Activated naive CD4-positive, alpha-beta T cell treated with anti-CD3 and anti-CD28 coated beads, Interleukin-2, amount 50 U/mL, for 16 hours (primary cell): ENCODE measurements around the gene MS4A6E.
A peak's percentile ranks its signal among the peaks of the same experiment; 100 is the strongest.
"Not testable (repeated sequence)": the region's sequence is repeated elsewhere in the genome, so short reads cannot be mapped to it uniquely, and the experiment has no call there.

Experiments
- DNase-seq: peaks from one replicate; pipeline ENCODE4 v3.0.0-alpha.2; 2020

MS4A6E gene

DNA sequence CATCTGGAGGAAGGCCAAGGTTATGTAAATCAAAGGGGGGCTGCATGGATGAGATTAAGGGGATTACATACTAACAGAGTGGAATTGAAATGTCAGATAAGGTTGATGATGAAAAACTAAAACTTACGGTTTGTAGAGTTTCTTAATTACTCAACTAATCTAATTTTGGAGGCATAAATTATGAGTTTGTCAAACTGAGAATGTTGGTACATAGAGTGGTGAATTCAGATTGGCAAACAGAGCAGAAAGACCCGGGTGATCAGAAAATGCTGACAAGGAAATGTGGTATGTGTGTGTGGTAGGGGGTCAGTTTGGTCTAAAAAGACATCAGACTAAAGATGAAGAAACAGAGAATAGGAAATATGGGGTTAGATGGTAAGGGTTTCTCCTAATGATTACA, 11.0 kb downstream of the MS4A6E start:
- DNase-seq = no peak

DNA sequence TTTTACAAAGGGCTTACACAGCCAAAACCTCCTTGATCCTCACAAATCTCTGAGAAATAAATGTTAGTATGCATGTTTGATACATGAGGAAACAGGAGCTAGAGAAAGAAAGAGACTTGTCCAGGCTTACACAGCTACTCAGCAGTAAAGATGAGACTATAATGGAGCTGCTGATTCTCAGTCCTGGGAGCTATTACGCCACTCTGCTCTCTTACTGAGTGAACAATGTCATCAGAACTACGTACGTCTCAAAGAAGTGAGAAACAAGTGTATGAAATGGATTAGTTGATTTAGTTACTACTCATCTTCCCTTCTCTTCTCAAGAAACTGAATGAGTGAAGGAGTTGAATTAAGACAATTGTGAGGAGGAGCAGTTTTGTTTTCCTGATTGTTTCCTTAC, 12.3 kb downstream of the MS4A6E start:
- DNase-seq = no peak

DNA sequence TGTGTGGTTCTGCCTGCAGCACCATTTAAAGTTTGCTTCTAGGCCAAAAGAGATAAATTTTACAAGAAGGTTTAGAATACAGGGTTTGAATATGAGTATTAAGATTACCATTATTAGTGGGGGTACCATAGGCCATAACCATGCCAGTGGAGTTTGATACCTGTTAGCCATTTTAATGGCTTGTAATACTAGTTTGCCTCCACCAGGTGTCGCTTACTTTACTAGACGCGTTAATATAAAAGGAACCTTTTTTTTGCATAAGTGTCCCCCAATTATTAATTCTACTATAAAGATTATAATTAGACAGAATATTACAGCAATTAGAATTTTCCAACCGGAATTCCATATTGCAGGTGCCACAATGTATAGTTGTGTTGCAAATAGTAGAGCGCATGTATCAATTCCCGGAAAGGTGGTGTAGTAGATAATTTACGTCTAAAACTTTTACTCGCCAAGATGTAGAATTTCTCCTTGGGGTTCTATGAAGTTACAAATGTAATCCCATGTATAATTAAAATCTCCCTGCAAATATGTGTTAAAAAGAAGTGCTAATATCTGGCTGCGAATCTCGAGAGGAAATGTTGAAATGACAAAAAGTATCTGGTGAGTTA, 16.1 kb downstream of the MS4A6E start:
- DNase-seq = no peak

DNA sequence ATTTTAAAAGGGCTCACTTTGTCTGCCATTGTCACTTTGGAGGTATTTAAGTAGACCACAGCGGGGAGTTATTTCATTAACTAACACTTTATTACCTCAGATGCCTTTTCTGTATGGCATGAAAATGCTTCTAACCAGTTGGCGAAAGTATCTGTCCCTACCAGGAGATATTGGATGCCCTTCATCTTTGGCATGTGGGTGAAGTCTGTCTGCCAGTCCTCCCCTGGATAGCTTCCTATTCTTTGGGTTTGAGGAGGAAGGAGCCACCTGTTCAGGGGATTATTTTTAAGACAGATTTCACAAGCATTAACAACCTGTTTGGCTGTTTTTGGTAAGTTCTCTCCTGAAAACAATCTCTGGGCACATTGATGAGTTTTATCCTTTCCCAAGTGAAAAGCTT, 17.1 kb downstream of the MS4A6E start:
- DNase-seq = no peak

DNA sequence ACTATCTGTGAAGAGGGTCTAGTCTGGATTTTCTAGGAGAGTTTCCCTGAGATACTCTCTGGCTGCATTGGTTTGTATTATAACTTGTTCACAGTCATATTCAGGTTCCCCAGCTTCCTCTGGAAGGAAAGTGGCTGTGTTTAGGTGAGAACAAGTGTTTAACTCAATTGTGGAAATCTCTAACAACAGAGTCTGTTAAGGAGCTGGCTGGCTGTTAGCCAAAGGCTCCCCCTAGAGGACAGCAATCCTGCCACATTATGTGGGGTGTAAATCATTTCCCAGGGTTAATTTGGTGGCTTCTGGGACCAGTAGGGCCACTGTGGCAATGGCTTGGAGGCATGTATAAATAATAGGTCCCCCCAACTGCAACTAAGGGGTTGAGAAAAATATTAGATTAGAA, 18.4 kb downstream of the MS4A6E start:
- DNase-seq = no peak

DNA sequence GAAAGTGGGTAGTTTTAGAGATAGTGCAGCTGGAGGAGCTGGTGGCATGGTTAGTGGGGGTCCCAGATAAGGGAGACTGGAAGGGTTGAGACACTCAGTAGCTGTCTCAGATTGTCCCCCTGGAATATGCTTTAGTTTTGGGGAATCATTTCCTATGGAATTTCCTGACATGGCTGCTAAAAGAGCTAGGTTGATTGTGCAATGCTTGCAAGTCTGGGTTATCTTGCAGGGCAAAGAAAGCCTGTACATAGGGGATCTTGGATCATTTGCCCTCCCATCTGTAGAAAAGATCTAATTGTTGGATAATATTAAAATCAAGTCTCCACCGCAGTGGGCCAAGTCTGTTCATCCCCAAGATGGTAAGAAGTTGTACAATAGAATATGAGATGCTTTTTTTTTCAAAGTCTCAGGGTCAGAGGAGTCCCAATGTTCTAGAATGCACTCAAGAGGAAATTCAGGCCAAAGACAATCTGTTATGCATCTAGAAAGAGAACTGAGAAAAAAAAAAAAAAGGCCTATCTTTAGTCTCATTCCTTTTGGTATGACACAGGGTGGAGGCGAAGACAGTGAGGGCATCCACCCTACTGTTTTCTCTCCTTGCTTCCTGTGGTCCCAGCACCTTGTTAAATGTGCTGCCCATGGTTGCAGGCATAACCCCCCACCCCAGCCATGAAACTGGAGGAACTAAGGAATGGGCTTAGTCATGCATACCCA, 20.2 kb downstream of the MS4A6E start:
- DNase-seq = no peak

- no peak for DNase-seq
Observed at GRCh38 chr11:60348116-60348515, 21.1 kb downstream of the MS4A6E start.

- no peak for DNase-seq
Observed at GRCh38 chr11:60349990-60350389, 22.9 kb downstream of the MS4A6E start.

- no peak for DNase-seq
Observed at GRCh38 chr11:60357771-60358170, 30.7 kb downstream of the MS4A6E start.

- DNase-seq = no peak
Observed at GRCh38 chr11:60360621-60361020, 33.6 kb downstream of the MS4A6E start.

GRCh38 chr11:60362241-60362640, 35.2 kb downstream of the MS4A6E start:
- DNase-seq = no peak

GRCh38 chr11:60363542-60364470, 36.8 kb downstream of the MS4A6E start:
- DNase-seq = peak; percentile 41

- DNase-seq = not testable (repeated sequence)
Observed at GRCh38 chr11:60366262-60366904, 39.3 kb downstream of the MS4A6E start.

- no peak for DNase-seq
Observed at GRCh38 chr11:60367009-60367408, 40.0 kb downstream of the MS4A6E start.

- no peak for DNase-seq
Observed at GRCh38 chr11:60367896-60368295, 40.8 kb downstream of the MS4A6E start.

DNA sequence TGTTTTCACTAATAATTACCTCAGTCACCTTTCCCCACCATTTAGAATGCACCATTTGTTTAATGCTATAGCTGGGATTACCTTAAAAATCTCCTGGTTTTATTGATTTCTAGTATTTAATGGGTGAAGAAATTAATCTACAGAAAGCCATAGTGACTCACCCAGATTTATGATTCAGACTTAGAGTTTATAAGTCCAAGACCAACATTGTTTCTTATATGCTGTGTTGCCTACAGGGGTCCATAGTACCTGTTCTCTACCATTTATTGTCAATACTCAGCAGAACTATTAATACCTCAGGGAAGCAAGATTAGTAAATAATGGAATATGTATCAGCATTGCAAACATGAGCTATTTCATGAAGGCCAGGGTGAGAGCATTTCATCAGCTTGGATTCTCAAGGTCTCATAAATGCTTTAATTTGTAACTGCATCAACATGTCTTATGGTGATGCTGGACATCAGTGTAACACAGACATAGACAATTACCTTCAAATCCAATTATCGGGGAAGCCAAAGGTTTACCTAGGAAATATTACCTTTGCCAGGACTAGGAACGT, 43.3 kb downstream of the MS4A6E start:
- no peak for DNase-seq

DNA sequence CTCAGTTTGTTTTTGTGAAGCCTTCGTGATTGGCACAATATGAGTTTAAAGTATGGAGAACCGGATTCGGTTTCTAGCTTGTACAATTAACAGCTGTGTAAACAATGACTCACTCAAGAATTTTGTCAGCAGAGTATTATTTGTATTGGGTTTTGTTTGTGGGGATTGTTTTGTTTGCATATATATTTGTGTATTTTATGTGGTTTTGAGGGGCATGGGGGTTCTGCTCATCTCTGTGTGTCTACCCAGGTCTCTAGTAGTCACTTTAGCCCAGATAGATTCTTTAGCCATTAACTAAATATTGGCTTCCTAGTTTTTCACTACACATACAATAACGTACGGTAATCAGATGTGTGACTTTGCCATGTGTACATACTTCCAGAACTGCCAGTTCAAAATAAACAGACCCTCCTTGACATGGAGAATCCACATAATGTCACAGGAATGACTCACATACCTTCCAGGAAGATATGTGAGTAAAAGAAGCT, 43.8 kb downstream of the MS4A6E start:
- DNase-seq = no peak

DNA sequence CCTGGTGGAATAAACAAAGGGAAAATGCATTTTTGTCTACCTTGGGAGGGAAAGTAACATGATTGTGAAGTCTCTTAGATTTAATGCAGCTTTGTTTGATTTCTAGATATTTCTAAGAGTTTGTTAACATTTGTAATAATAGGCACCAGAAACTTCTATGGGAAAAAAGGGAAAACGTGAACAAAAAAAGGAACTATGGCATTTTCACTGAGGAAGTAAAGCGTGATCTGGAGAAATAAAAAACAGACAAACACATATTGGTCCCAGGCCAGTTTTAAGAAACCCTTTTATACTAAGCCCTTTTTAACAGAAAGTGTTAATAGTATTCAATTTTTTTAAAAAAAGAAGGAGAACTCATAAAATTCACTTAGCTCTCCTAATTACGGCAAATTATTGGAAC, 44.3 kb downstream of the MS4A6E start:
- no peak for DNase-seq

- no peak for DNase-seq
Observed at GRCh38 chr11:60371854-60372253, 44.8 kb downstream of the MS4A6E start.

DNA sequence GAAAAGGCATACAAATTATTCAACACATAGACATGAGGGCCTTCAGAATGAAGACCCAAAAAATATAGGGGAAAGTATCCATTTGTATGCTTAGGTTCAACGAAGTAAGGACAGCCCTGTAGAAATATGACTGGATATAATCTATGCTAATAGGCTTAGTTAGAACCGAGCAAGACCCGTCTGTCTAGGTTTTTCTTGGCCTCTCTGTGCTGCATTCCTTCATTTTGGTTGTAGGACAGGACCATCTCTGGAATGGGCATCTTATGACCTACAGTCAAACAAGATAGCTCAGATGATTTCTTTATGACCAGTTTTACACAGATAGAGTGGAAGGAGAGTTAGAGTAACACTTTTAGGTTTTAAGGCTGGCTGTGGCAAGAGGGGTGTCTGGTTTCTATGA, 45.7 kb downstream of the MS4A6E start:
- no peak for DNase-seq

DNA sequence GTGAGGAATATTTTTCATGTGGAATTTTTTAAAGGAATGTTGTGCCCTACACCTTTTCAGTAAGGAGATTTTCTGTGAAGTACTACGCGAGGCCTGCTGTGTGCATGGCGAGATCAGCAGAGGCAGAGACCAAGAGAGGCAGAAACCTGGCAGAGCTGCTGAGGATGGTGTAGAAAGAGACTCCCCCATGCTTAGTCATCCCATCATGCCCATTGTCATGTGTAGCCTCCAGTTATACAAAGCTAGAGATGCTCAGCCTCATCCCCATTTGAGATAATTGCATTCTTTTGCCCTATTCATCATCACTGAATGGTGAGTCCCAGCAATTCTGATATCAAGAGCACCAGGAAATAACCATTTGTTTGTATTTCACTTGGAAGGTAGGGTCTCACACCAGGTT, 48.3 kb downstream of the MS4A6E start:
- DNase-seq = no peak

- no peak for DNase-seq
Observed at GRCh38 chr11:60376601-60377000, 49.5 kb downstream of the MS4A6E start.
